Endothelial cell of umbilical vein (primary cell): ENCODE data around the gene NUDT14. TPM values are rescaled to one million over a fixed set of nuclear protein-coding genes. Genes with fewer than 3 reads are reported as not detected.

ENCODE experiments used
- BruUV-seq: library from RNA; stranded (reverse); fragments of 400-500 nt; replicated peaks from 2 replicates; lab custom pipeline; 2021; lab: Mats Ljungman, UMichigan
- CTCF ChIA-PET: fragments of 300-600, 350-600 bp; sonication (Branson Sonifier 250); formaldehyde crosslinking; loops from one replicate; lab custom pipeline; 2021; ENCODE audit warnings: antibody characterized with exemption, inconsistent platforms; lab: Charles Lee
- POLR2A ChIA-PET: fragments of 300-600, 350-600 bp; sonication (Branson Sonifier 250); formaldehyde crosslinking; loops from one replicate; lab custom pipeline; 2021; ENCODE audit warnings: antibody characterized with exemption, inconsistent platforms; lab: Charles Lee
- DNase-seq: peaks from one replicate; pipeline ENCODE4 v3.0.0-alpha.2; 2011; ENCODE audit warnings: low read depth, low spot score
- FAIRE-seq: peaks from 2 replicates; lab custom pipeline; 2011; peaks lifted over from hg19 to GRCh38; lab: Jason Lieb, UNC
- H2AFZ ChIP-seq: 2 replicates; pipeline ENCODE4 v1.6.0; 2012; ENCODE audit warnings: low read depth, low read length, control low read depth, inconsistent platforms
- H3K27ac ChIP-seq: 2 replicates; pipeline ENCODE4 v1.5.1; 2011; ENCODE audit warnings: low read depth, mild to moderate bottlenecking, control low read depth, low read length, moderate library complexity; ENCODE audit not compliant: insufficient read depth
- H3K27me3 ChIP-seq, 2 experiments: 2 replicates each; pipeline versions ENCODE4 v1.6.0 to v1.6.1; 2011; ENCODE audit warnings: low read length in 2 of 2, mixed read lengths in 1 of 2; ENCODE audit not compliant: control insufficient read depth in 2 of 2, insufficient read depth in 2 of 2
- H3K36me3 ChIP-seq, 2 experiments: 2 replicates in 1 of 2; 3 replicates in 1 of 2; pipeline ENCODE4 v1.5.1; 2011; ENCODE audit warnings: low read length in 2 of 2, mild to moderate bottlenecking in 1 of 2, moderate library complexity in 1 of 2; ENCODE audit not compliant: control insufficient read depth in 2 of 2, insufficient read depth in 2 of 2; ENCODE audit errors: extremely low read depth in 1 of 2
- H3K4me1 ChIP-seq: 3 replicates; pipeline ENCODE4 v1.5.1; 2011; ENCODE audit warnings: mild to moderate bottlenecking, low read length; ENCODE audit not compliant: control insufficient read depth, insufficient read depth; ENCODE audit errors: extremely low read depth
- H3K4me2 ChIP-seq: 2 replicates; pipeline ENCODE4 v1.6.1; 2011; ENCODE audit warnings: low read length, control low read depth, mixed read lengths; ENCODE audit not compliant: insufficient read depth
- H3K4me3 ChIP-seq, 3 experiments: fragments of 200-600 bp in 1 of 3; sonication (generic), shearing (Covaris generic) in 1 of 3; replicated peaks in 1 of 3; 2 replicates each; pipeline ENCODE4 v1.5.1; 2011 to 2016; ENCODE audit warnings: control low read depth in 3 of 3, low read length in 3 of 3, mild to moderate bottlenecking in 2 of 3, inconsistent platforms in 1 of 3, low read depth in 1 of 3, moderate library complexity in 1 of 3; ENCODE audit not compliant: insufficient read depth in 1 of 3
- H3K79me2 ChIP-seq: 2 replicates; pipeline ENCODE4 v1.6.0; 2012; ENCODE audit warnings: low read length, inconsistent platforms; ENCODE audit not compliant: control insufficient read depth, insufficient read depth
- H3K9ac ChIP-seq: replicated peaks from 2 replicates; pipeline ENCODE3; 2011; ENCODE audit warnings: low read length, control low read depth; ENCODE audit not compliant: insufficient read depth; ENCODE audit errors: extremely low read depth
- H3K9me1 ChIP-seq: replicated peaks from 3 replicates; pipeline ENCODE4 v1.6.0; 2011; ENCODE audit warnings: mild to moderate bottlenecking, low read length; ENCODE audit not compliant: control insufficient read depth, insufficient read depth; ENCODE audit errors: extremely low read depth
- H3K9me3 ChIP-seq: replicated peaks from 2 replicates; pipeline ENCODE4 v1.5.1; 2012; ENCODE audit warnings: low read length, inconsistent platforms; ENCODE audit not compliant: control insufficient read depth, insufficient read depth
- H4K20me1 ChIP-seq: replicated peaks from 2 replicates; pipeline ENCODE3; 2011; ENCODE audit warnings: mild to moderate bottlenecking, low read length; ENCODE audit not compliant: control insufficient read depth, insufficient read depth; ENCODE audit errors: extremely low read depth
- EZH2 ChIP-seq: IDR thresholded peaks from 2 replicates; pipeline ENCODE4 v1.6.1; 2012; ENCODE audit warnings: borderline replicate concordance, low read depth, mild to moderate bottlenecking, moderate library complexity, low read length, inconsistent platforms; ENCODE audit not compliant: severe bottlenecking
- FOS ChIP-seq: IDR thresholded peaks from 2 replicates; pipeline ENCODE4 v1.6.1; 2011; ENCODE audit warnings: mild to moderate bottlenecking, low read length, moderate library complexity, borderline replicate concordance; ENCODE audit not compliant: insufficient read depth
- GATA2 ChIP-seq: IDR thresholded peaks from 2 replicates; pipeline ENCODE4 v1.7.0; 2011; ENCODE audit warnings: low read depth, mild to moderate bottlenecking, moderate library complexity, mixed read lengths, low read length; ENCODE audit not compliant: insufficient read length, insufficient read depth
- JUN ChIP-seq: IDR thresholded peaks from 2 replicates; pipeline ENCODE4 v1.6.1; 2011; ENCODE audit warnings: borderline replicate concordance, low read depth; ENCODE audit not compliant: insufficient read length, insufficient read depth
- MYC ChIP-seq: IDR thresholded peaks from one replicate; pipeline ENCODE4 v1.6.1; 2011; ENCODE audit warnings: mild to moderate bottlenecking, low read depth, low read length
- POLR2A ChIP-seq: IDR thresholded peaks from 2 replicates; pipeline ENCODE4 v1.6.1; 2012; ENCODE audit warnings: low read depth, mild to moderate bottlenecking, control low read depth, low read length
- POLR2AphosphoS5 ChIP-seq: IDR thresholded peaks from 2 replicates; pipeline ENCODE4 v1.6.1; 2012; ENCODE audit warnings: low read depth, mild to moderate bottlenecking, control low read depth, low read length, moderate library complexity; ENCODE audit not compliant: insufficient read depth
- dilution Hi-C: fragments of 300-500 bp; cut with MboI; formaldehyde crosslinking; loops from one replicate; pipeline ENCODE4 v1.15.0; 2019; ENCODE audit warnings: low sequenced_read_pairs; ENCODE audit not compliant: extremely low pct_ligation_motif_present
- intact Hi-C: fragments of 100-400 bp; cut with micrococcal nuclease; formaldehyde crosslinking; loops from one replicate; pipeline ENCODE4 v1.10.0; 2022
- polyA plus RNA-seq, 4 experiments: library from polyadenylated mRNA; depleted of rRNA in 3 of 4; stranded (reverse) in 3 of 4; unstranded in 1 of 4; fragments of >200 nt; gene quantifications; 2 replicates each; pipeline versions ENCODE4 v1.2.1 to v1.2.3, GENCODE V29; 2011 to 2012; ENCODE audit warnings: missing spikeins in 1 of 4
- total RNA-seq: library from RNA; stranded (reverse); gene quantifications from 2 replicates; pipeline ENCODE4 v1.2.3, GENCODE V29; 2021
- TF ChIP-seq, protein P1 (sequence below): IDR thresholded peaks from 2 replicates; pipeline ENCODE4 v1.6.1; 2011; ENCODE audit not compliant: insufficient read depth, insufficient read length
- TF ChIP-seq, protein P2 (sequence below), 2 donors: IDR thresholded peaks; 1 replicate in 1 of 2; 2 replicates in 1 of 2; pipeline ENCODE4 v1.5.1; 2011; ENCODE audit warnings: low read length in 2 of 2, mild to moderate bottlenecking in 2 of 2, moderate library complexity in 2 of 2, control low read depth in 1 of 2, inconsistent platforms in 1 of 2, low read depth in 1 of 2; ENCODE audit not compliant: insufficient read depth in 1 of 2; ENCODE audit errors: extremely low read depth in 1 of 2

The NUDT14 gene
- total and polyA plus RNA-seq, 2 donors (not counting 3 experiments of a cell fraction or from before 2014, with no cell fraction given): 97.7 to 103 TPM

DNA sequence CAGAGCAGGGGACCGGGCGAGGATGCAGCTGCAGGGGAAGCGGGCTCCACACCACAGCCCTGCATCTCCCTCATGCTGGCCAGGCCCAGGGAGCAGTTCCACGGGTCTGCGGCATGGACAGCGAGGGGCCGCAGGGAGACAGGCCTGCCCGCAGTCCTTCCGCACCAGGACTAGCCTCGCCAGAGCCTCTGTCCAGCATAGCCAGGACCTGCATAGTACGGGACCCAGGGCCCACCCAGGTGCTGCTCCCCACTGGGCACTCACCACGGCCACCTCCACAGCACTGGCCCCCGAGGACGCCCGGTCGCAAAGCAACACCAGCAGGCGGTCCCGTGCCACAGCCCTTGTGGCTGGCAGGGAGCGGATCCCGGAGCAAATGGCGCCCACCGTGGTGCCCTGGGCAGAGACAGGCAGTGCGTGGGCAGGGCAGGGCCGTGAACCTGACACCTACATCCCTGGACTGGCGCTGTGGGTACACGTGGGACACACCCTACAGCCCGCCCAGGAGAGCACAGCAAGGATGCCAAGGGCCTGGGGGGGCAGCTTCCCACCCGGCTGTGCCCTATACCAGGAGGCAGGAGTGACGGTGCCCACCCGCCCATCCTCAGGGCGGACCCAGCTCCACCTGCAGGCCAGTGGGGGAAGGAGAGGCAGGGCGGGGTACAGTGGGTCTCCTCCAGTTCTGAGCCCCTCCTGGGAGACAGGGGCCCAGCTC lies 36.3 kb downstream of the NUDT14 start:
- Histone ChIP-seq H3K79me2 (no peaks in the 10 kb centered on the region), H3K4me1 (no peaks in the 10 kb centered on the region), H3K9me3 (no peaks in the 10 kb centered on the region), H3K36me3 (peaks cover 13 to 52% of the 10 kb centered on the region in 2 experiments), H3K9me1 (no peaks in the 10 kb centered on the region), H3K27me3 (no peaks in the 10 kb centered on the region), H3K27ac (no peak overlapping the region), H3K9ac (no peak overlapping the region), H4K20me1 (no peaks in the 10 kb centered on the region), H2AFZ (no peak overlapping the region), H3K4me2 (no peak overlapping the region), H3K4me3 (no peak overlapping the region)
- FAIRE-seq: no peak
- CTCF ChIA-PET: interaction anchor here (1.6 kb wide), 1 partner anchor 11 kb away, joined by 3 read pairs; no protein-coding TSS in a partner anchor
- POLR2A ChIA-PET: no interaction called here
- no TSS peak for BruUV-seq
- TF ChIP-seq POLR2A: no peak
- no peak for DNase-seq
- dilution Hi-C loops: no loop called here
- intact Hi-C loops: no loop called here

DNA sequence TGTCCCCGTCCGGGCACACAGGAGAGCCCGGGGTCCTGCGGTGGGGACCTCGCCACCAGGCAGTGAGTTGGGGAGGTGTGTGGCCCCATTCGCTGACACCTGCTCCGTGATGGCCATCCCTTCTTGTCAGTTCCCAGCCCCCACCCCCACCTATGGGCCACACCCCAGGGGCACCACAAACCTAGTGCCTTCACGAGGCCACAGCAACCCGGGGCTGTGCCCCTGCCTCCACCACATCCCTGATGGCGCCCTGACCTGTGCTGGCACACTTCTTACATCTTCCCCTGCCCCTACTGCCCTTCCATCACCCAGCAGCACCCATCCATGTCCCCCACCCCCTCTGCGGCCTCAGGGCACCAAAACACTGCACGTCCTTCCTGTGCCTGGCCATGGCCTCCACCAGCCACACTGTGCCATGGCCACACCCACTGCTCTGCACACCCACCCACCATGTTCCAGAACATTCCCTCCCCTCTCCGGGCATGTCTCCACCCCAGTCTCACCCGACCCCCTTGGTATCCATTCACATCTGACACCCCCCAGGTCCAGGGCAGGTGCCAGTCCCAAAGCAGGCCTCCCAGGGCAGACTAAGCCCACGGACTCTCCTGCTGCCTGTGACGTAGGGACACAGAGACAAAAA lies 37.0 kb downstream of the NUDT14 start:
- Histone ChIP-seq H3K9ac (no peak overlapping the region), H4K20me1 (no peaks in the 10 kb centered on the region), H3K27ac (no peak overlapping the region), H3K4me2 (no peak overlapping the region), H3K27me3 (no peaks in the 10 kb centered on the region), H3K4me1 (no peaks in the 10 kb centered on the region), H3K9me1 (no peaks in the 10 kb centered on the region), H3K79me2 (no peaks in the 10 kb centered on the region), H3K36me3 (peaks cover 13 to 48% of the 10 kb centered on the region in 2 experiments), H2AFZ (no peak overlapping the region), H3K4me3 (no peak overlapping the region), H3K9me3 (no peaks in the 10 kb centered on the region)
- DNase-seq (no peak), FAIRE-seq (no peak)
- dilution Hi-C loops: no loop called here
- POLR2A ChIA-PET: no interaction called here
- CTCF ChIA-PET: no interaction called here
- TF ChIP-seq JUN (no peak), FOS (no peak), GATA2 (no peak), POLR2A (no peak), MYC (no peak), POLR2AphosphoS5 (no peak), EZH2 (no peak)
- TF ChIP-seq, protein P1, sequence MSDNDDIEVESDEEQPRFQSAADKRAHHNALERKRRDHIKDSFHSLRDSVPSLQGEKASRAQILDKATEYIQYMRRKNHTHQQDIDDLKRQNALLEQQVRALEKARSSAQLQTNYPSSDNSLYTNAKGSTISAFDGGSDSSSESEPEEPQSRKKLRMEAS: no peak
- TF ChIP-seq, protein P2, sequence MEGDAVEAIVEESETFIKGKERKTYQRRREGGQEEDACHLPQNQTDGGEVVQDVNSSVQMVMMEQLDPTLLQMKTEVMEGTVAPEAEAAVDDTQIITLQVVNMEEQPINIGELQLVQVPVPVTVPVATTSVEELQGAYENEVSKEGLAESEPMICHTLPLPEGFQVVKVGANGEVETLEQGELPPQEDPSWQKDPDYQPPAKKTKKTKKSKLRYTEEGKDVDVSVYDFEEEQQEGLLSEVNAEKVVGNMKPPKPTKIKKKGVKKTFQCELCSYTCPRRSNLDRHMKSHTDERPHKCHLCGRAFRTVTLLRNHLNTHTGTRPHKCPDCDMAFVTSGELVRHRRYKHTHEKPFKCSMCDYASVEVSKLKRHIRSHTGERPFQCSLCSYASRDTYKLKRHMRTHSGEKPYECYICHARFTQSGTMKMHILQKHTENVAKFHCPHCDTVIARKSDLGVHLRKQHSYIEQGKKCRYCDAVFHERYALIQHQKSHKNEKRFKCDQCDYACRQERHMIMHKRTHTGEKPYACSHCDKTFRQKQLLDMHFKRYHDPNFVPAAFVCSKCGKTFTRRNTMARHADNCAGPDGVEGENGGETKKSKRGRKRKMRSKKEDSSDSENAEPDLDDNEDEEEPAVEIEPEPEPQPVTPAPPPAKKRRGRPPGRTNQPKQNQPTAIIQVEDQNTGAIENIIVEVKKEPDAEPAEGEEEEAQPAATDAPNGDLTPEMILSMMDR (IDR thresholded peaks at IDR 0.05; ENCODE audit: extremely low read depth in 1 of 2, insufficient read depth in 1 of 2, low read depth in 1 of 2, low read length in 2 of 2): no peak
- BruUV-seq: no TSS peak
- intact Hi-C loops: no loop called here
